SK-N-SH treated with all-trans-retinoic acid at 6 μM for 48 hours (cell line): ENCODE data around the gene OSBPL2.

Experiments used
- ATAC-seq: fragments of 200-7000 bp; cut with Tn5 transposase; 3 replicates; pipeline ENCODE4 v1.9.1; 2020; ENCODE audit warnings: mild to moderate bottlenecking, moderate library complexity
- BACH2 ChIP-seq: fragments of 250-450 bp; sonication (Bioruptor Pico); IDR thresholded peaks from 2 replicates; pipeline ENCODE4 v1.9.0; 2021; ENCODE audit warnings: mild to moderate bottlenecking, borderline replicate concordance
- CSDC2 ChIP-seq: fragments of 250-450 bp; sonication (Bioruptor Pico); IDR thresholded peaks from 2 replicates; pipeline ENCODE4 v1.5.0; 2020; ENCODE audit warnings: mild to moderate bottlenecking, moderate library complexity
- ESRRG ChIP-seq: fragments of 250-450 bp; sonication (Bioruptor Pico); IDR thresholded peaks from 2 replicates; pipeline ENCODE4 v1.6.1; 2021; ENCODE audit warnings: mild to moderate bottlenecking
- GLIS3 ChIP-seq: fragments of 250-450 bp; sonication (Bioruptor Pico); IDR thresholded peaks from 2 replicates; pipeline ENCODE4 v1.5.0; 2020; ENCODE audit warnings: mild to moderate bottlenecking, moderate library complexity
- OSR1 ChIP-seq: fragments of 250-450 bp; sonication (Bioruptor Pico); IDR thresholded peaks from 2 replicates; pipeline ENCODE4 v1.8.0; 2022; ENCODE audit warnings: moderate library complexity, mild to moderate bottlenecking, inconsistent platforms
- PPARA ChIP-seq: fragments of 250-450 bp; sonication (Bioruptor Pico); IDR thresholded peaks from 2 replicates; pipeline ENCODE4 v1.5.0; 2020; ENCODE audit warnings: mild to moderate bottlenecking, borderline replicate concordance
- RARB ChIP-seq: fragments of 250-450 bp; sonication (Bioruptor Pico); IDR thresholded peaks from 2 replicates; pipeline ENCODE4 v1.8.0; 2021; ENCODE audit warnings: mild to moderate bottlenecking, moderate library complexity
- SNAI2 ChIP-seq: fragments of 250-450 bp; sonication (Bioruptor Pico); IDR thresholded peaks from 2 replicates; pipeline ENCODE4 v1.5.0; 2020; ENCODE audit warnings: mild to moderate bottlenecking, moderate library complexity
- TCF4 ChIP-seq: fragments of 250-450 bp; sonication (Bioruptor Pico); IDR thresholded peaks from 2 replicates; pipeline ENCODE4 v1.8.0; 2021; ENCODE audit warnings: mild to moderate bottlenecking, moderate library complexity, borderline replicate concordance
- TOX ChIP-seq: fragments of 250-450 bp; sonication (Bioruptor Pico); IDR thresholded peaks from 2 replicates; pipeline ENCODE4 v1.8.0; 2021; ENCODE audit warnings: mild to moderate bottlenecking, moderate library complexity, borderline replicate concordance
- ZC3H10 ChIP-seq: fragments of 250-450 bp; sonication (Bioruptor Pico); IDR thresholded peaks from 2 replicates; pipeline ENCODE4 v1.5.1; 2021; ENCODE audit warnings: mild to moderate bottlenecking, moderate library complexity
- ZFP3 ChIP-seq: fragments of 250-450 bp; sonication (Bioruptor Pico); IDR thresholded peaks from 2 replicates; pipeline ENCODE4 v1.5.0; 2020; ENCODE audit warnings: mild to moderate bottlenecking, moderate library complexity
- ZFP30 ChIP-seq: fragments of 450-650 bp; formaldehyde crosslinking; IDR thresholded peaks from 2 replicates; pipeline ENCODE4 v1.5.0; 2022; ENCODE audit warnings: mild to moderate bottlenecking, moderate library complexity
- ZNF565 ChIP-seq: fragments of 450-650 bp; formaldehyde crosslinking; conservative IDR thresholded peaks from 2 replicates; pipeline ENCODE4 v1.5.0; 2020; ENCODE audit warnings: low read depth, mild to moderate bottlenecking, moderate library complexity
- ZNF70 ChIP-seq: fragments of 450-650 bp; formaldehyde crosslinking; IDR thresholded peaks from 2 replicates; pipeline ENCODE4 v1.5.0; 2020; ENCODE audit warnings: mild to moderate bottlenecking, moderate library complexity
- ZNF8 ChIP-seq: fragments of 450-650 bp; formaldehyde crosslinking; IDR thresholded peaks from 2 replicates; pipeline ENCODE4 v1.5.0; 2020; ENCODE audit warnings: mild to moderate bottlenecking, moderate library complexity
- TF ChIP-seq, protein P1 (sequence below): fragments of 250-450 bp; sonication (Bioruptor Pico); IDR thresholded peaks from 2 replicates; pipeline ENCODE4 v1.5.0; 2020; ENCODE audit warnings: mild to moderate bottlenecking, moderate library complexity
- TF ChIP-seq, protein P2 (sequence below): fragments of 250-450 bp; sonication (Bioruptor Pico); IDR thresholded peaks from 2 replicates; pipeline ENCODE4 v1.5.1; 2020; ENCODE audit warnings: low read depth, mild to moderate bottlenecking, moderate library complexity
- TF ChIP-seq, protein P3 (sequence below): fragments of 250-450 bp; sonication (Bioruptor Pico); IDR thresholded peaks from 2 replicates; pipeline ENCODE4 v1.5.1; 2021; ENCODE audit warnings: mild to moderate bottlenecking, moderate library complexity
- TF ChIP-seq, protein P4 (sequence below): fragments of 250-450 bp; sonication (Bioruptor Pico); IDR thresholded peaks from 2 replicates; pipeline ENCODE4 v1.8.0; 2021; ENCODE audit warnings: low read depth, mild to moderate bottlenecking, moderate library complexity, borderline replicate concordance

OSBPL2 gene

DNA sequence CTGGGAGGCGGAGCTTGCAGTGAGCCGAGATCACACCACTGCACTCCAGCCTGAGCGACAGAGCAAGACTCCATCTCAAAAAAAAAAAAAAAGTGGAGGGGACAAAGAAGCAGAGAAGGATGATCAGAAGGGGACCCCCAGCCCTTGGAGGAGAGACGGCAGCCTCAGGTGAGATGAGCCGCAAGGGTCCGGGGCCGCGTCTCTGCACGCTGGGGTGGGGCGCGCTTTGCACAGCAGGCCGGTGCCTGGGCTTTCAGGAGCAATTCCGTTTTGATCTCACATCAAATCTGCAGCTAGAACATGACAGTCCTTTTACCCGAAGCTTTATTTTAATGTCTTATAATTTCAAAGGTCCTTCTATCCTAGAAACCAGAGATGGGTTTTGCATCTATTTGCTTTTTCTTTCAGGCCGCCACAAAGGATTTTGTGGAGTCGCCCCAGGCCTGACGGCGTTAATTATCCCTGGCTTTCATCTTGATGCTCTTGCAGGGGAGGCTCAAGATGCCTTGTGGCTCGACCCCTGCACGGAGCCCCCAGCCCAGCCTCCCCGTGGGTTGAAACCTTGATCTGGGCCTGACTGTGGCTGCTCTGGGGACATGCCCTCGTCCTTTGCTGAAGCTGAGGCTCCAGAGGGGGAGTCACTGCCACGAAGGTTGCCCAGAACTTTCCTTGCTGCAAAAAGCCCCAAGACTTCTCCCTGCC lies 35.5 kb upstream of the OSBPL2 start:
- no peak for ATAC-seq

GRCh38 chr20:62203378-62204030 lies 34.8 kb upstream of the OSBPL2 start:
- no peak for TF ChIP-seq ZNF8 (CRISPR knock-in tag)
- TF ChIP-seq OSR1 (CRISPR knock-in tag), result no peak
- no peak for TF ChIP-seq TOX (CRISPR knock-in tag)
- no peak for TF ChIP-seq ZC3H10
- no peak for ATAC-seq

More for the DNA sequence above, 35.5 kb upstream of the OSBPL2 start:
- TF ChIP-seq CSDC2 (CRISPR knock-in tag) (no peak), ZNF70 (CRISPR knock-in tag) (no peak), ZC3H10 (no peak), TCF4 (CRISPR knock-in tag) (no peak), ZNF565 (CRISPR knock-in tag) (no peak), ZFP3 (CRISPR knock-in tag) (no peak), ZNF8 (CRISPR knock-in tag) (no peak), ZFP30 (CRISPR knock-in tag) (no peak)
- TF ChIP-seq, all 23 proteins: peak for 0

DNA sequence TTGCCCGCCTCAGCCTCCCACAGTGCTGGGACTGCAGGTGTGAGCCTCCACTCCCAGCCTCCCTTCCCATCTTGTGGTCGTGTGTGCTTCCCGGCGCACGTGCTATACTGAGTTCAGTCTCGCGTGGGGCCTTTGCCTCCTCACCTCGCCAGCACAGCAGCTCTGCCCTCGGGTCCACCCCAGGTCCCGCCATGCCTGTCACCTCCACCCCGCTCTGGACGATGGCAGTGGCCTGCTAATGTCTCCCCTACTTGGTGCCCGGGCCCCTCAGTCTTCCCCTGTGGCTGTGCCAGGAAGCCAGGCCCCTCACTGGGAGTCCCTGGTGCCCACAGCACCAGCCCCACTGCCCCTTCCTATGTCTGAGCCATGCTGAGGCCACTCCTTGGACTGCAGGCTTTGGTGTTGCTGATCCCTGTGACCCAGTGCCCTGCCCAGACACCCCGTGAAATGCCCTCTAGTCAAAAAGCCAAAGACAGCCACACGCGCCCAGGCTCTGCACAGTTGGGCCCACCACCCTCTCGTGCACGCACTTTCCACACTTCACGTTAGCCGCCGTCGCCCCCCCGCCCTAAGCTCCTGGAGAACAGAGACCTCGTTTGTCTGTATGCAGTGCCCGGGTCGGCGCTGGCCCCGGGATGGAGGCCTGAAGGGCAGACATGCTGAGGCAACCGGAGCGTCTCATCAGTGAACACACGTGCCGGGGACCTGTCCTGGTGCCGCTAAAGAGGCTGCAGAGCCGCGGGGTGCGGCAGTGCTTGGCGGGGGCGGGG lies 32.5 kb upstream of the OSBPL2 start:
- no peak for ATAC-seq
- TF ChIP-seq ZFP3 (CRISPR knock-in tag) (no peak), ZC3H10 (no peak), CSDC2 (CRISPR knock-in tag) (no peak), RARB (CRISPR knock-in tag) (no peak), OSR1 (CRISPR knock-in tag) (no peak), GLIS3 (CRISPR knock-in tag) (no peak)
- TF ChIP-seq, protein P1, sequence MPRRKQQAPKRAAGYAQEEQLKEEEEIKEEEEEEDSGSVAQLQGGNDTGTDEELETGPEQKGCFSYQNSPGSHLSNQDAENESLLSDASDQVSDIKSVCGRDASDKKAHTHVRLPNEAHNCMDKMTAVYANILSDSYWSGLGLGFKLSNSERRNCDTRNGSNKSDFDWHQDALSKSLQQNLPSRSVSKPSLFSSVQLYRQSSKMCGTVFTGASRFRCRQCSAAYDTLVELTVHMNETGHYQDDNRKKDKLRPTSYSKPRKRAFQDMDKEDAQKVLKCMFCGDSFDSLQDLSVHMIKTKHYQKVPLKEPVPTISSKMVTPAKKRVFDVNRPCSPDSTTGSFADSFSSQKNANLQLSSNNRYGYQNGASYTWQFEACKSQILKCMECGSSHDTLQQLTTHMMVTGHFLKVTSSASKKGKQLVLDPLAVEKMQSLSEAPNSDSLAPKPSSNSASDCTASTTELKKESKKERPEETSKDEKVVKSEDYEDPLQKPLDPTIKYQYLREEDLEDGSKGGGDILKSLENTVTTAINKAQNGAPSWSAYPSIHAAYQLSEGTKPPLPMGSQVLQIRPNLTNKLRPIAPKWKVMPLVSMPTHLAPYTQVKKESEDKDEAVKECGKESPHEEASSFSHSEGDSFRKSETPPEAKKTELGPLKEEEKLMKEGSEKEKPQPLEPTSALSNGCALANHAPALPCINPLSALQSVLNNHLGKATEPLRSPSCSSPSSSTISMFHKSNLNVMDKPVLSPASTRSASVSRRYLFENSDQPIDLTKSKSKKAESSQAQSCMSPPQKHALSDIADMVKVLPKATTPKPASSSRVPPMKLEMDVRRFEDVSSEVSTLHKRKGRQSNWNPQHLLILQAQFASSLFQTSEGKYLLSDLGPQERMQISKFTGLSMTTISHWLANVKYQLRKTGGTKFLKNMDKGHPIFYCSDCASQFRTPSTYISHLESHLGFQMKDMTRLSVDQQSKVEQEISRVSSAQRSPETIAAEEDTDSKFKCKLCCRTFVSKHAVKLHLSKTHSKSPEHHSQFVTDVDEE (CRISPR knock-in tag), result no peak

GRCh38 chr20:62206388-62206775 lies 31.9 kb upstream of the OSBPL2 start:
- no peak for ATAC-seq
- TF ChIP-seq BACH2 (CRISPR knock-in tag), result no peak
- no peak for TF ChIP-seq ZC3H10
- TF ChIP-seq PPARA (CRISPR knock-in tag), result no peak
- no peak for TF ChIP-seq OSR1 (CRISPR knock-in tag)
- no peak for TF ChIP-seq ZFP3 (CRISPR knock-in tag)

- no peak for ATAC-seq
- TF ChIP-seq GLIS3 (CRISPR knock-in tag), result no peak
- TF ChIP-seq, protein P2, sequence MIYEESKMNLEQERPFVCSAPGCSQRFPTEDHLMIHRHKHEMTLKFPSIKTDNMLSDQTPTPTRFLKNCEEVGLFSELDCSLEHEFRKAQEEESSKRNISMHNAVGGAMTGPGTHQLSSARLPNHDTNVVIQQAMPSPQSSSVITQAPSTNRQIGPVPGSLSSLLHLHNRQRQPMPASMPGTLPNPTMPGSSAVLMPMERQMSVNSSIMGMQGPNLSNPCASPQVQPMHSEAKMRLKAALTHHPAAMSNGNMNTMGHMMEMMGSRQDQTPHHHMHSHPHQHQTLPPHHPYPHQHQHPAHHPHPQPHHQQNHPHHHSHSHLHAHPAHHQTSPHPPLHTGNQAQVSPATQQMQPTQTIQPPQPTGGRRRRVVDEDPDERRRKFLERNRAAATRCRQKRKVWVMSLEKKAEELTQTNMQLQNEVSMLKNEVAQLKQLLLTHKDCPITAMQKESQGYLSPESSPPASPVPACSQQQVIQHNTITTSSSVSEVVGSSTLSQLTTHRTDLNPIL (CRISPR knock-in tag), result no peak
- TF ChIP-seq TOX (CRISPR knock-in tag), result no peak
- TF ChIP-seq SNAI2, result no peak
- TF ChIP-seq, protein P1 (CRISPR knock-in tag), result no peak
- TF ChIP-seq ZFP30 (CRISPR knock-in tag), result no peak
- TF ChIP-seq, protein P3, sequence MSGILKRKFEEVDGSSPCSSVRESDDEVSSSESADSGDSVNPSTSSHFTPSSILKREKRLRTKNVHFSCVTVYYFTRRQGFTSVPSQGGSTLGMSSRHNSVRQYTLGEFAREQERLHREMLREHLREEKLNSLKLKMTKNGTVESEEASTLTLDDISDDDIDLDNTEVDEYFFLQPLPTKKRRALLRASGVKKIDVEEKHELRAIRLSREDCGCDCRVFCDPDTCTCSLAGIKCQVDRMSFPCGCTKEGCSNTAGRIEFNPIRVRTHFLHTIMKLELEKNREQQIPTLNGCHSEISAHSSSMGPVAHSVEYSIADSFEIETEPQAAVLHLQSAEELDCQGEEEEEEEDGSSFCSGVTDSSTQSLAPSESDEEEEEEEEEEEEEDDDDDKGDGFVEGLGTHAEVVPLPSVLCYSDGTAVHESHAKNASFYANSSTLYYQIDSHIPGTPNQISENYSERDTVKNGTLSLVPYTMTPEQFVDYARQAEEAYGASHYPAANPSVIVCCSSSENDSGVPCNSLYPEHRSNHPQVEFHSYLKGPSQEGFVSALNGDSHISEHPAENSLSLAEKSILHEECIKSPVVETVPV (CRISPR knock-in tag), result no peak
- TF ChIP-seq, protein P4, sequence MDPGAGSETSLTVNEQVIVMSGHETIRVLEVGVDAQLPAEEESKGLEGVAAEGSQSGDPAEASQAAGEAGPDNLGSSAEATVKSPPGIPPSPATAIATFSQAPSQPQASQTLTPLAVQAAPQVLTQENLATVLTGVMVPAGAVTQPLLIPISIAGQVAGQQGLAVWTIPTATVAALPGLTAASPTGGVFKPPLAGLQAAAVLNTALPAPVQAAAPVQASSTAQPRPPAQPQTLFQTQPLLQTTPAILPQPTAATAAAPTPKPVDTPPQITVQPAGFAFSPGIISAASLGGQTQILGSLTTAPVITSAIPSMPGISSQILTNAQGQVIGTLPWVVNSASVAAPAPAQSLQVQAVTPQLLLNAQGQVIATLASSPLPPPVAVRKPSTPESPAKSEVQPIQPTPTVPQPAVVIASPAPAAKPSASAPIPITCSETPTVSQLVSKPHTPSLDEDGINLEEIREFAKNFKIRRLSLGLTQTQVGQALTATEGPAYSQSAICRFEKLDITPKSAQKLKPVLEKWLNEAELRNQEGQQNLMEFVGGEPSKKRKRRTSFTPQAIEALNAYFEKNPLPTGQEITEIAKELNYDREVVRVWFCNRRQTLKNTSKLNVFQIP (CRISPR knock-in tag), result no peak
- TF ChIP-seq ZFP3 (CRISPR knock-in tag), result no peak
- no peak for TF ChIP-seq BACH2 (CRISPR knock-in tag)
- no peak for TF ChIP-seq ESRRG (CRISPR knock-in tag)
- TF ChIP-seq ZNF565 (CRISPR knock-in tag), result no peak
- no peak for TF ChIP-seq TCF4 (CRISPR knock-in tag)
- no peak for TF ChIP-seq RARB (CRISPR knock-in tag)
- TF ChIP-seq PPARA (CRISPR knock-in tag), result no peak
Measured at GRCh38 chr20:62208061-62208794, 30.1 kb upstream of the OSBPL2 start.
